GM19395 (cell line): ENCODE results near the gene SAMD13.

Source experiments
- ATAC-seq: cut with Tn5 transposase; IDR thresholded peaks from one replicate; pipeline ENCODE4 v1.9.1; 2021; ENCODE audit warnings: mild to moderate bottlenecking, moderate library complexity; ENCODE audit not compliant: unreplicated experiment

The SAMD13 gene

DNA sequence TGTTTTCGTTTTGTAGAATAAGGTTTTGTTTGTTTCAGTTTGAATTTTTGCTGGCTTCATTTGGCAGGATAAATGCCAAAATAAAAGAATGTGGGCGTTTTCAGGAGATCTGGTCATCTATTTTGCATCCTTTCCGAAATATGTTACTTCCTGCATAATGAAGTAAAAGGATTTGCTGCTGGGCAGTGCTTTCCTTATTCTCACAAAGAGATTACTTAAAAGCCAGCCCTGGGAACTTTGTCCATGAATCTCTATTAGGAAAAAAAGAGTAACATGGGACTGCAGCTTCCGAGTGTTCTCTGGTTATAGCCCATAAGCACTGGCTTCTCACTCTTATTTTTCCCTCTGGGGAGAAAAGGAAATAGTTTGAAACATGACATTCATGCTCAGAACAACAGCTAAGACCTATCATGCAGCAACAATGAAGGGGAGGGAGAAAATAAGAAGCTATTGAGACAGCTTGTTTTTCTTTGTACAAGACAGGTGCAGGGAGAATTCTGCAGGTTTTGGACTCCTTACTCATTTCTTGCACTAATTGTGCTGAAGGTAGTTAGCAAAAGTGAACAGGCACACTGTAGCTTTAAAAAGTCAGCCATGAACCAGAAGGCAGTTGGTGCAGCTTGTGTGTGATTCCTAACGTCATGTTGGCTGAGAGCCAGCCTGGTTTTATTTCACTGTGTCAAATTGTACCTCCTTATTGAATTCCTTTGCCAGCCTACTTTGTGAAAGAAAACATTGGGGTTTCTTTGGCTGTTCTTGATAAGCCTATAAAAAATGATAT, at the start of gene SAMD13:
SAMD13 (plus strand) TSS at position 705 of the 781 bp plus-strand sequence. CDS start 1,527 bp downstream, outside the sequence.
- peak; percentile 43 for ATAC-seq

DNA sequence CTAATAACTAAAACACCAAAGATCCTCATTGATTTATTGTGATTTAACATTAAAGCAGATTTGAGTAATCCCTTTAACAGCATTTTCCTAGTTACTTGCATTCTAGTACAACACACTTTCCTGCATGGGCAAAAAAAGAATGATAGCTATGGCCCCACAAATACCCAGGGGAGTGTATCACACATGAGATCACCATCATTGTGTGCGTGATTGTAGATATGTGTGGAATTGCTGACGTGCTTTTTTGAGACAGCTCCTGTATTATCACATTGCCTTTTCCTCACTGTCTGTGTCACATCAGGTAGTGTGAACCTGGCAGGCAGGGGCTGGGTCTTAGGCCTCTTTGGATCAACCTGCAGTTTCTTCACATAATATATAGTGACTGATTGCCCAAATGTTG, 48.5 kb upstream of the SAMD13 start:
- no peak for ATAC-seq

- no peak for ATAC-seq
Observed at GRCh38 chr1:84253891-84254290, 47.6 kb upstream of the SAMD13 start.

DNA sequence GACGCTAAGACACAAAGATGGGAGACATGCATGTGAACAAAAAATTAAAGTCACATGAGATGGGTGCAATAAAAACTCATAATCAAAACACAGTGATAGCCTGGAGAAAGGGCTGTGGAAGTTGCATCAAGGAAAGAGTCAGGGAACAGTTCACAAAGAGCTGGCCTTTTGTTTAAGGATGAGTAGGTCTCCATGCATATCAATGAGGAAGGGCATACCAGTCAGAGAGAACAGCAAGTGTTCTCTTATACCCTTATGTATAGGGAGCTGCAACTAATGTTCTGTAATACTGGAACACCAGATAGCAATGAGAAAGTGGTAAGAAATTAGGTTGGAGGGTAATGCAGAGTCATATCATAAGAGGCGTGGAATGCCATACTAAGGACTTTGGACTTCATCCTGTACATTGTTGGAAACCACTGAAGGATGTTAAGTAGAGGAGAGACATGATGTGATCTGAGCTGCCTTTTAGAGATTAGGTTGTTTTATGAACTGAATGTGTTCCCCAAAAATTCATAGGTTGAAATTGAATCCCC, 46.7 kb upstream of the SAMD13 start:
- ATAC-seq, result no peak

GRCh38 chr1:84255582-84255981, 45.9 kb upstream of the SAMD13 start:
- ATAC-seq, result no peak

DNA sequence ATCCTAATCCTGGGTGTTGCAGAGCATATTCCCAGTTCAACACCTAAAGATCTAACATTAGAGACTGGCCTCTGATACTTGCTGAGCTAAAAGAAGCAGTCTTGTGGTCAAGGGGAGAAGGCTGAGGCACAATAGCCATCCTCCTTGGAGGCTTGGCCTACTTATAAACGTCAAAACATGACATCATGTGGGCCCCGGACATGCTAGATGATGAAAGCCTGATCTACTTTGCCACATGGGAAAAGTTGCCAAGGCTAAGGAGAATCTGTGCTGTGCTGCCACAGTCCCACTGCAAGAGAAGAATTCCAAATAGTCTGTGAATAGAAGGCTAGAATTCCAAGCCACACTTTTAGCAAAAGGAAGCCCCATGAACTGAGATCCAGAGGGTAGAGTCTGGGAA, 43.9 kb upstream of the SAMD13 start:
- ATAC-seq, result no peak

DNA sequence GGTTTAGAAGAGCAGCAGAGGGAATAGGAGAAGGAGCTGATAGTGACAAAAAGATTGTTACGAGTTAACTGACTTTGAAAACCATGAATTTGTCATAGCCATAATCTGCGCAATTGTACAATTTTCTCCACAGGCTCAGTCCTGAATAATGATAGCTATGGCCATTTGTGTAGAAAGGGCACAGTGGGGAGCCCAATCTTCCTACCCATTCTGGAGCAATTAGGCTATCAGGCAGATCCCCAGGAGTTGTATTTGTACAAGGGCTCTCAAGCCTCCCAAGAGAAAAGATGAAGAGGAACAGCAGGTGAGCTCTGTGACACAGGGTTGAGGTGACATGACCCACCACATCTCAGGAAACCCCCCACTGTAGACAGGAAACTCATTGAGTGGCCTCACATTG, 42.1 kb upstream of the SAMD13 start:
- ATAC-seq, result no peak

DNA sequence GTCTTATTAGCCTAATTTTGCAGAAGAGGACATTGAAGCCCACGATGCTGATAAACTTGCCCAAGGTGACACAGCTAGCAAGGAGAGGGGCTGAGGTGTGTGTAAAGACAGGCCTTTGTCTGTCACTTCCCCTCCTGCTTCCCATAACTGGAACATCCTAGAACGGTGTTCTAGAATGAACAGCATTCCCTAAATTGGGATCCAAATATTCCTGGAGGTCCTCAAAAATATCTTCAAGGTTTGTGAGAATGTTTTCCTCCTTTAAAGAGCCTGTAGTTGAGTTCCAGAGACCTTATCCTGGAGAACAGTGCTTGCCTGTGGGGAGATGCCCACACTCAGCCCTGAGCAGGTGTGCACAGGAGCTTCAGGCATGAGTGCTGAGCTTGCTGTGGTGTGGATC, 41.5 kb upstream of the SAMD13 start:
- no peak for ATAC-seq

- ATAC-seq, result no peak
Observed at GRCh38 chr1:84260852-84261518, 40.5 kb upstream of the SAMD13 start.

DNA sequence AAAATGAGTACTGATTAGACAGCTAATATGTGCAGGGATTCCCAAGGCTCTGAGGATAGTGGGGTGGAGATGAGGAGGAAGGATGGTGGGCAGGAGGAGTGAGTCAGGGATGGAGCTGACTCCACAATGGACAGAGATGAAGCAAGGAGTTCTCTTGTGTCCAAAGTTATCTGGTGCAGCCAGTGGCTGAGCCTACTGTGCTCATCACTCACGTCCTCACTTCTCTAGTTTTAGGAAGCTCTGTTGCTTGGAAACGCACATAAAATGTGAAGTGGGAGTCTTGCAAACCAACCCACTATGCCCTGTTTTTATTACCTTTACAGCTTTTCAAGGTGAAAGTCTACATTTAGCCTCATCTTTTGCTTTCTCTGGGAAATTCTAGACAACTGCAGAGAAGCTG, 36.5 kb upstream of the SAMD13 start:
- no peak for ATAC-seq

GRCh38 chr1:84265867-84266266, 35.6 kb upstream of the SAMD13 start:
- ATAC-seq, result no peak

- ATAC-seq, result no peak
Observed at GRCh38 chr1:84266748-84267147, 34.8 kb upstream of the SAMD13 start.

GRCh38 chr1:84267476-84267875, 34.0 kb upstream of the SAMD13 start:
- no peak for ATAC-seq

DNA sequence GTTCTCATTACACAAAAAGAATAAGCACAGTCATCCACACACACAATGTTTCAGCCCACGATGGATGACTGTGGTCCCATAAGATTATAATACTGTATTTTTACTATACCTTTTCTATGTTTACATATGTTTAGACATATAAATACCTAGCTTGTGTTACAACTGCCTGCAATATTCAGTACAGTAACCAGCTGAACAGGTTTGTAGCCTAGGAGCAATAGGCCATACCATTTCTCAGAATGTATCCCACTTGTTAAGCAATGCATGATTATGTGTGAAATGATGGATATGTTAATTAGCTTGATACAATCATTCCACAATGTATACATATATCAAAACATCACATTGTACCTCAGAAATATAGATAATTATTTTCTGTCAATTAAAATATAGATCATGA, 33.2 kb upstream of the SAMD13 start:
- no peak for ATAC-seq

DNA sequence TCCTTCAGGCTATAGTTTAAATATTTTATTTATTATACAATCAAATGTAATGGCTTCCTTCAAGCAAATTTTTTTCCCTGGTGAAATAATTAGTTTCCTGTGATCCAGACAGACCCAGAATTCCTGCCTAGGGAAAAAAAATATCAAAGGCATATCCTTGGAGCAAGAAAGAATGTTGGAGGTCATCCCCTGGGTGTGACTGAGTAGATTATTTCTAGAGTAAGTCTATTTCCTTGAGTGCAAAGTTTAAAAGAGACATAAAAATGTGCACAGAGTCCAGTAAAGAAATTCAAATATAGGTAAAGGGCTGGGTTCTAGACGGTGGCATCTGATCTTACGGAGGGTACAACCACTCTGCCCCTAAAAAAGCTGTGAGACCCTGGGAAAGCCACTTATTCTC, 32.2 kb upstream of the SAMD13 start:
- ATAC-seq, result no peak

DNA sequence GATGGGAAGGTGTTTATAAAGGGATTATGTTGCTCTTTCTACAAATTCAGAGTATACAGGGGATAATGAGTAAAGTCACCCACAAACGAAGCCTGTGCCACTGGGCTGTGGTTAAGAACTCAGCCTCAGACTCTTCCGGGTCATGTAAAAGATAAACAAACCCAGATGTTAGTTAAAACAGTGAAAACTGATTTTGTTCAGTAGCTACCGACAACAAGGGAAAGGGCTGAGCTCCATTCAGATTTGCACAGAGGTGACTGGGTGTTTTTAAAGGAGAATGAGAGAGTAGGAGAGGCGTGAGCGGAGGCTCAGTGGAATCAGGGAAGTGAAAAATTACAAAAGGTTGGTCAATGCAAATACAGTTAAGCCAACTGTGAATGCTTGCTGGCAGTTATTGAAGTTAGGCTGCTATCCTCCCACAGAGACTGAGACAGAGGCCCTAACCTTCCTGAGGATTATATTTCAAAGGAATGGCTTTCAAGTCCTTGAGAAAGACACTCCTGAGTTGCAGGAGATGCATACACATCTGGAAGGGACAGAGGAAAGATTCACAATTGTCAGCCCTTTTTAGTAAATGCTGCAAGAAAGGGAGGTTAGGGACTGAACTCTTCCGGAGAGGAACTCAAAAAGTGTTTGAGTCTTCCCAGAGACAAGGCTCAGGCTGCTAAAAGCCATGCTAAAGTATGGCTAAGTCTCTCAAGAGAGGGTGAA, 29.9 kb upstream of the SAMD13 start:
- ATAC-seq, result peak; percentile 97

DNA sequence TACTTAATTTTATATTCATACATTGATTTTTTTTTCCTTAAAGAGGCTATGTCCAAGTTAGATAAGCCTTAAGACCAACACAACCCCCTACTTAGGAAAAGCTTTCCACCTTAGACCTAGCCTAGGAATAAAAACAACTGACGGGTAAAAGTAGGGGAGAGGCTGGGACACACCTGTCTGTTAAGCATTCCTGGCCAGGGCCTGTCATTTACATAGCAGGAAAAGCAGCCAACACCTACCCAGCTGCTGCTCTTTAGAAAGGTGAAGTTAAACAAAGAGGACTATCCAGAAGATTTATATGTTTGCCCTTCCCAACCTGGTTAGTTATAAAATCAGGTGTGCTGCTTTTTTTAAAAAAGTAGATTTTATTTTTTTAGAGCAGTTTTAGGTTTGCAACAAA, 29.1 kb upstream of the SAMD13 start:
- ATAC-seq, result no peak

GRCh38 chr1:84277343-84278059, 24.0 kb upstream of the SAMD13 start:
- ATAC-seq, result no peak

GRCh38 chr1:84278905-84279304, 22.6 kb upstream of the SAMD13 start:
- ATAC-seq, result no peak

DNA sequence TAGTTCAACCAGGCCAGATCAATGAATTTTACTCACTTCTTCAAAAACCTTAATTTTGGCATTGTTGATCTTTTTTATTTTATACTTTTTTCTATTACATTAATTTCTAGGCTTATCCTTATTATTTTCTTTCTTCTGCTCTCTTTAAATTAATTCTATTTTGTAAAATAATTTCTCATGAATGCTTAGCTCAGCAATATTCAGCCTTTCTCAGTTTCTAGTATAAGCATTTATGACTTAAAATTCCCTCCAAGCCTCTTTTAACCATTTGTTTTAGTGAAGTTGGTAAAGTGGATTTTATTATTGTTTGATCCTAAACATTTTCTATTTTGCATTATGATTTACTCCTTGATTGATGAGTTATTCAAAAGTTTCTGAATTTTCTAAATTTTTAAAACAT, 20.6 kb upstream of the SAMD13 start:
- no peak for ATAC-seq

GRCh38 chr1:84282780-84283333, 18.7 kb upstream of the SAMD13 start:
- peak; percentile 60 for ATAC-seq
